ENCODE measurements around the gene DNAH1. TPM values are rescaled to one million over a fixed set of nuclear protein-coding genes. Genes with fewer than 3 reads are reported as not detected.
A peak's percentile ranks its signal among the peaks of the same experiment; 100 is the strongest.

The DNAH1 gene
- total RNA-seq, 1 donor from 2014 or later, result 8.9 TPM

GRCh38 chr3:52443268-52443610, 127.1 kb downstream of the DNAH1 start:
- TF ChIP-seq CTCF (IDR thresholded peaks at IDR 0.05; ENCODE audit: partially characterized antibody, unreplicated experiment), result no peak
- Mint-ChIP-seq H3K4me1 (ENCODE audit: low read depth, unreplicated experiment) (peaks cover 5% of the 10 kb centered on the region), H3K4me3 (ENCODE audit: unreplicated experiment) (peak overlapping the region; percentile 30), H3K36me3 (ENCODE audit: unreplicated experiment) (no peaks in the 10 kb centered on the region), H3K27me3 (ENCODE audit: unreplicated experiment) (peaks cover 1% of the 10 kb centered on the region), H3K9me3 (ENCODE audit: unreplicated experiment) (no peaks in the 10 kb centered on the region), H3K27ac (ENCODE audit: unreplicated experiment) (no peak overlapping the region)
- no peak for DNase-seq

GRCh38 chr3:52443791-52444687, 127.9 kb downstream of the DNAH1 start:
- no peak overlapping the region for H3K4me3 Mint-ChIP-seq (ENCODE audit: unreplicated experiment)
- no peak overlapping the region for H3K27ac Mint-ChIP-seq (ENCODE audit: unreplicated experiment)
- no peak for DNase-seq
- H3K4me1 Mint-ChIP-seq (ENCODE audit: low read depth, unreplicated experiment), result peaks cover 5% of the 10 kb centered on the region
- H3K9me3 Mint-ChIP-seq (ENCODE audit: unreplicated experiment), result no peaks in the 10 kb centered on the region
- TF ChIP-seq CTCF (IDR thresholded peaks at IDR 0.05; ENCODE audit: partially characterized antibody, unreplicated experiment), result no peak
- H3K36me3 Mint-ChIP-seq (ENCODE audit: unreplicated experiment), result no peaks in the 10 kb centered on the region
- peaks cover 5% of the 10 kb centered on the region for H3K27me3 Mint-ChIP-seq (ENCODE audit: unreplicated experiment)

GRCh38 chr3:52444860-52445793, 129.0 kb downstream of the DNAH1 start, which contains the start of gene SEMA3G:
SEMA3G (minus strand) TSS chr3:52445103; CDS start chr3:52445027, 76 bp downstream.
- peak; percentile 81 for DNase-seq
- Mint-ChIP-seq H3K36me3 (ENCODE audit: unreplicated experiment) (no peaks in the 10 kb centered on the region), H3K9me3 (ENCODE audit: unreplicated experiment) (no peaks in the 10 kb centered on the region), H3K27ac (ENCODE audit: unreplicated experiment) (no peak within 1 kb of the TSS), H3K4me3 (ENCODE audit: unreplicated experiment) (no peak within 1 kb of the TSS), H3K4me1 (ENCODE audit: low read depth, unreplicated experiment) (peaks cover 5% of the 10 kb centered on the region), H3K27me3 (ENCODE audit: unreplicated experiment) (peaks cover 6% of the 10 kb centered on the region)
- peak; percentile 65 for TF ChIP-seq CTCF (IDR thresholded peaks at IDR 0.05; ENCODE audit: partially characterized antibody, unreplicated experiment)

GRCh38 chr3:52446042-52446441, 129.9 kb downstream of the DNAH1 start:
- no peak for TF ChIP-seq CTCF (IDR thresholded peaks at IDR 0.05; ENCODE audit: partially characterized antibody, unreplicated experiment)
- H3K4me3 Mint-ChIP-seq (ENCODE audit: unreplicated experiment), result no peak overlapping the region
- peaks cover 5% of the 10 kb centered on the region for H3K27me3 Mint-ChIP-seq (ENCODE audit: unreplicated experiment)
- no peak overlapping the region for H3K27ac Mint-ChIP-seq (ENCODE audit: unreplicated experiment)
- DNase-seq, result no peak
- H3K36me3 Mint-ChIP-seq (ENCODE audit: unreplicated experiment), result no peaks in the 10 kb centered on the region
- peaks cover 5% of the 10 kb centered on the region for H3K4me1 Mint-ChIP-seq (ENCODE audit: low read depth, unreplicated experiment)
- no peaks in the 10 kb centered on the region for H3K9me3 Mint-ChIP-seq (ENCODE audit: unreplicated experiment)

All from glutamatergic neuron (in vitro differentiated cells).